HG02943 (cell line): ENCODE data around the gene CEP57L1.
"Not testable (repeated sequence)": the region's sequence is repeated elsewhere in the genome, so short reads cannot be mapped to it uniquely, and the experiment has no call there.

Experiments
- ATAC-seq: cut with Tn5 transposase; IDR thresholded peaks from one replicate; pipeline ENCODE4 v1.9.1; 2021; ENCODE audit warnings: mild to moderate bottlenecking, low read depth, moderate library complexity; ENCODE audit not compliant: unreplicated experiment

CEP57L1 gene

DNA sequence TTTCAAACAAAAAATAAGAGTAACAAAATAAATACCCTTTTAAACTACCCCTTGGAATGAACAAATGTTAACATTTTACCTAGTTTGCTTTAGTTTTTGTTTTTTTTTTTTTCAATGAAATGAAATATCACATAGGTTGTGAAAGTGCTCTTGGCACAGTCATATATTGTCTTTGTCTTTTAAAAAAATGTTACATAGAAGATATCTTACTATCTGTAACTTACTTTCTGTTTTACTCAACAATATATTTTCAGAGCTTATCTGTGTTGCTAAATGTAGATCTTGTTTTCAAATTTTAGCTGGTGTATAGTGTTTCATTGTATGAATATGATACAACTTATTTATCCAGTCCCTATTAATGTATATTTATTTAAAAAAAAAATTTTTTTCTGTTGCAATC is 8.6 kb downstream of the CEP57L1 start:
- no peak for ATAC-seq

DNA sequence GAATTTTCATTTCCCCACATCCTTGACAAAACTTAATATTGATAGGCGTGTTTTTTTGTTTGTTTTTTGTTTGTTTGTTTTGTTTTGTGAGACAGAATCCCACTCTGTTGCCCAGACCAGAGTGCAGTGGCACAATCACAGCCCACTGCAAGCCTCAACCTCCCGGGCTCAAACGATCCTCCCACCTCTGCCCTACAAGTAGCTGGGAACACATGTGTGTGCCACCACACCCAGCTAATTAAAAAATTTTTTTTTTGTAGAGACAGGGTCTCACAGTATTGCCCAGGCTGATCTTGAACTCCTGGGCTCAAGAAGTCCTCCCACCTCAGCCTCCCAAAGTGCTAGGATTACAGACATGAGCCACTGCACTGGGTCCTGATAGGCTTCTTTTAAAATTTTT is 9.2 kb downstream of the CEP57L1 start:
- no peak for ATAC-seq

DNA sequence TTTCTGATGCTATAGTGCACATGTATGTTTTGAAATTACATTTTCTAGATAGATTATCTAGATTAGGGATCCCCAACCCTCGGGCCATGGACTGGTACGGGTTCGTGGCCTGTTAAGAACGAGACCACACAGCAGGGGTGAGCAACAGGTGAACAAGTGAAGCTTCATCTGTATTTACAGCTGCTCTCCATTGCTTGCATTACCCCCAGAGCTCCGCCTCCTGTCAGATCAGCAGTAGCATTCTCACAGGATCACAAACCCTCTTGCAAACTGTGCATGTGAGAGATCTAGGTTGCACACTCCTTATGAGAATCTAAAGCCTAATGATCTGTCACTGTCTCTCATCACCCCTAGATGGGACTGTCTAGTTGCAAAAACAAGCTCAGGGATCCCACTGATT is 10.4 kb downstream of the CEP57L1 start:
- no peak for ATAC-seq

DNA sequence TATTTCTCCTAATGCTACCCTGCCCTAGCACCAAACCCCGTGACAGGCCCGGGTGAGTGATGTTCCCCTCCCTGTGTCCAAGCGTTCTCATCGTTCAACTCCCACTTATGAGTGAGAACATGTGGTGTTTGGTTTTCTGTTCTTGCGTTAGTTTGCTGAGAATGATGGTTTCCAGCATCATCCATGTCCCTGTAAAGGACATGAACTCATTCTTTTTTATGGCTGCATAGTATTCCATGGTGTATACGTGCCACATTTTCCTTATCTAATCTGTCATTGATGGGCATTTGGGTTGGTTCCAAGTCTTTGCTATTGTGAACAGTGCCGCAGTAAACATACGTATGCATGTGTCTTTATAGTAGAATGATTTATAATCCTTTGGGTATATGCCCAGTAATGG is 14.4 kb downstream of the CEP57L1 start:
- ATAC-seq, result not testable (repeated sequence)

DNA sequence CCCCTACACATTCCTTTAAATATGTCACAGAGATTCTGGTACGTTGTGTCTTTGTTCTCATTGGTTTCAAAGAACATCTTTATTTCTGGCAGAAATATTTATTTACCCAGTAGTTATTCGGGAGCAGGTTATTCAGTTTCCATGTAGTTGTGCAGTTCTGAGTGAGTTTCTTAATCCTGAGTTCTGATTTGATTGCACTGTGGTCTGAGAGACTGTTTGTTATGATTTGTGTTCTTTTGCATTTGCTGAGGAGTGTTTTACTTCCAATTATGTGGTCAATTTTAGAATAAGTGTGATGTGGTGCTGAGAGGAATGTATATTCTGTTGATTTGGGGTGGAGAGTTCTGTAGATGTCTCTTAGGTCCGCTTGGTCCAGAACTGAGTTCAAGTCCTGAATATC is 17.4 kb downstream of the CEP57L1 start:
- ATAC-seq, result not testable (repeated sequence)

DNA sequence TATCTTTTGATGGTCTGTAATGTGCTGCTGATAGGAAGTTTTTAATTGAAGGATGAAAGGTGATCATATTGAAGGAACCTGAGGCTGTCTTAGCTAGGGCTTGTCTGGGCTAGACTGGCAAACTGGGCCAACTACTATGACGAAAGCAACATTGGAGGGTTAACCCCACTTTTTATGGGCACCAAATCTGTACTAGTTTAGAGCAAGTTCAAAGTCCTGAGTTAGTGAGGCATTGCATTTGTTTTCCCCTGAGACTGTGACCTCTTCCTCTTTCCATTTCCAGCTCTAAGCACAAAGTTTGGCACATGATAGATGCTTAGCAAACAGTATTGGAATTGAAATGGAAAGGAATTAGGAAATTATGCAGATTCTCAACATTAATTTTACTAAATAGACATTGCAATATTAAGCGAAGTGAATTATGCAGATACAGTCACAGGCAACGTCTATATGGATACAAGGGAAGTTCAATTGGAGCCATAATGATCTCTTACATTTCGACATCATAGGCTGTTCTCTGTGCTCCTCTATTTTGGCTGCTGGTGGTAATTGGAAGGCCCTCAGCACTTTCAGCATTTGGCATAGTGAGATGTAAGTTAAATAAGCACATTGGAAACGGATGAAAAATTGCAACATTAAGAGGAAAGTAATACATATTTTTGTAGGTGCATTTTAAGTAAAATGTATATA is 22.2 kb downstream of the CEP57L1 start:
- ATAC-seq, result peak; percentile 88

DNA sequence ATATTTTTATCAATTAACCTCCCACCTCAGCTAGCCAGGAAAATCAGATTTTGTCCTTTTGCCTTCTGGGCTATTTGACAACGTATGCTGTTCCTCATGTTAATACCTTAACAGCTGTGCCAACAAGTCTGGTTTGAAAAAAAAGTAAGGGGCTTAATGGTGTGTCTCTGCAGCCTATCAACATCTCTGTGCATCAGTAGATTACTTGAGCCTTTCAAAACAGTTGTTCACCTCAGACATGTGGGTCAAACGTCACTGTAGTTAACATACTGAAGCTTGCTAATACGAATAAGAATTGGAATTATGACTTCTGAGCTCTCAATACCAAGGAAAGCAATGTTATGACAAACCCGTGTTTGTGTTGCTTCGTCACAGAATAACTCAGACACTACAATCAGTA is 23.0 kb downstream of the CEP57L1 start:
- no peak for ATAC-seq

DNA sequence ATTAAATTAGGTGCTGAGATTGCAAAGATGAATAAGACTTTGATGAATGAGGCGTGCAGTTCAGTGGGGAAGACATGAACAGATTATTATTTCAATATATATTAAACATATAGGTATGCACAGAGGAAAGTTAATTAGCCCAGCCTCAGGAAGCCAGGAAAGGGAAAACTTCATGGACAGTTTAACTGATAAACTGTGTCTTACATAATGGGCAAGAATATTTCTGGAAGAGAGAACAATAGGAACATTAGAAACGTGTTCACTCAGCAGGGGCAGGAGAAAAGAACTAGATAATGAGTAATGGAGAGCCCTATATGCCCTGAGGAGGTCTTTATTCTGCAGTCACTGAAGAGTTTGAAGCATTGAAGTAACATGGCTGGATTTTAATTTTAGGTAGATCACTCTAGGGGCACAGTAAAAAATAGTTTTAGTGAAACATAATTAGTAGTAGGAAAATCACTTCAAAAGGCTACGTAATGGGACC is 23.6 kb downstream of the CEP57L1 start:
- ATAC-seq, result no peak

DNA sequence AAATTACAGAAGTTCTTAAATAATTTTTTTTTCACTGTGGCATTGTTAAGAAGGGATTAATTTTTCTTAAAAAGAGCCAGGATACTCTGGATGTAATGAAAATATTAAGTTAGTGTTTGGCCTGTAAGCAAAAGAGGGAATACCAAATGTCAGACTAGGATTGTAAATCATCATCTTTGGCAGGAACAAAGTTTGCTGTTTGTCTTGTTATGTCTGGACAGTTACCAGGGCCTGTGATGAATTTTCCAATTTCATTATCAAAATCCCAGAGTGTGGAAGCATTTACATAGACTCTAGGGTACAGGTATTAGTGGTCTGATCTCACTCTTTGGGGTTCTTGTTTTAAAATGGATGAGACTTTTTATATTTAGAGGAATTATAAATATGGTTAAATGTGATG is 26.1 kb downstream of the CEP57L1 start:
- ATAC-seq, result no peak

DNA sequence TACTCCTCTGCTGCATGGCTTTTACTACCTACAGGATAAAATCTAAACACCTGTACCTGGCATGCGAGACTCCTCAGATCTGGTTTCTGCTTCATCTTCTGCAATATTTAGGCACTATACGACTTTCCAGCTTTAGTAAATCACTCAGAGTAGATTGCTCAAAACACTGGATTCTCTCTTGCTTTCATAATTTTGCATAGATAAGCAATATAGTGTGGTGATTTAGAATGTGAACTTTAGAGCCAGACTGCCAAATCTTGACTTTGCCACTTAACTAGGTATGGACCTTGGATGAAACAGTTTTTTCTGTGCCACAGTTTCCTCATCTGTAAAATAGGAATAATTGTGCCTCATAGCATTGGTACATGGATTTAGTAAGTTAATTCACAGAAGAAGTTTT is 28.9 kb downstream of the CEP57L1 start:
- no peak for ATAC-seq

DNA sequence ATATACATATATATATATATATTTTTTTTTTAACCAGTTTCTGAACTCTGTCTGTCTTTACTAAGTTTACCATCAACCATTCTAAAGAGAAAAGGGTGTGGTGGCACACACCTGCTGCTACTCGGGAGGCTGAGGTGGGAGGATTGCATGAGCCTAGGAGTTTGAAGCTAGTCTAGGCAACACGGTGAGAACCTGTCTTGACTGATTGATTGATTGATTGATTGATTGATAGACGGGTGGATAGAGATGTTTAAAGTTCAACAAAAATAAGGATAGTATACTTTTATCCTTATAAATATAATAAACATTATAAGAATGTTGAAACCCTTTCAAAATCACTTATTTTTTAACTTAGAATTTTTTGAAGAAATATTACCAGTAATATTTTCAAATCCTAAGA is 30.2 kb downstream of the CEP57L1 start:
- no peak for ATAC-seq

DNA sequence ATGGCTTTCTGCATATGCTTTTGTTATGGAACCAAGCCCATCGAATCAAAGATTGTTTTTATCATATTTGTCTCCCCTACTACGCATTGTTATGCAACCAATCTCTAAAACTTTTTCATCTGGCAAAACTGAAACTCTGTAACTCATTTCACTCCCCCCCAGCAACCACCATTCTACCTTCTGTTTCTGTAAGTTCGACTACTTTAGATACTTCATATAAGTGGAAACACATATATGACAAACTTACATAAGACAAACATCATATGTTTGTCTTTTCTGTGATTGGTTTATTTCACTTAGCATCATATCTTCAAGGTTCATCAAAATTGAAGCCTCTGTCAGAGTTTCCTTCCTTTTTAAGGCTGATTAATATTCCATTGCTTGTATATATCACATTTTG is 34.8 kb downstream of the CEP57L1 start:
- ATAC-seq, result no peak

DNA sequence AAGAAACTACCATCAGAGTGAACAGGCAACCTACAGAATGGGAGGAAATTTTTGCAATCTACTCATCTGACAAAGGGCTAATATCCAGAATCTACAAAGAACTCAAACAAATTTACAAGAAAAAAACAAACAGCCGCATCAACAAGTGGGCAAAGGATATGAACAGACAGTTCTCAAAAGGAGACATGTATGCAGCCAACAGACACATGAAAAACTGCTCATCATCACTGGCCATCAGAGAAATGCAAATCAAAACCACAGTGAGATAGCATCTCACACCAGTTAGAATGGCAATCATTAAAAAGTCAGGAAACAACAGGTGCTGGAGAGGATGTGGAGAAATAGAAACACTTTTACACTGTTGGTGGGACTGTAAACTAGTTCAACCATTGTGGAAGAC is 40.3 kb downstream of the CEP57L1 start:
- not testable (repeated sequence) for ATAC-seq

DNA sequence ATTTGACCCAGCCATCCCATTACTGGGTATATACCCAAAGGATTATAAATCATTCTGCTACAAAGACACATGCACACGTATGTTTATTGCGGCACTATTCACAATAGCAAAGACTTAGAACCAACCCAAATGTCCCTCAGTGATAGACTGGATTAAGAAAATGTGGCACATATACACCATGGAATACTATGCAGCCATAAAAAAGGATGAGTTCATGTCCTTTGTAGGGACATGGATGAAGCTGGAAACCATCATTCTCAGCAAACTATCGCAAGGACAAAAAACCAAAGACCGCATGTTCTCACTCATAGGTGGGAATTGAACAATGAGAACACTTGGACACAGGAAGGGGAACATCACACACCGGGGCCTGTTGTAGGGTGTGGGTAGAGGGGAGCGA is 40.7 kb downstream of the CEP57L1 start:
- not testable (repeated sequence) for ATAC-seq

DNA sequence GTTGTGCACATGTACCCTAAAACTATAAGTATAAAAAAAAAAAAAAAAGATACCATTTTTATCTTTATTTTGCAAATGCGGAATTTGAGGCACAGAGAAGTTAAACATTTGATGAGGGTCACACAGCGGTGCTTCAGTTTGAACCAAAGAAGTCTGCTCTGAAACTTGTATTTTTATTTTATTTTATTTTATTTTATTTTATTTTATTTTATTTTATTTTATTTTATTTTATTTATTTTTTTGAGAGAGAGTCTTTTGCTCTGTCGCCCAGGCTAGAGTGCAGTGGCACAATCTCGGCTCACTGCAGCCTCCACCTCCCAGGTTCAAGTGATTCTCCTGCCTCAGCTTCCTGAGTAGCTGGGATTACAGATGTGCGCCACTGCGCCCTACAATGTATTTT is 41.2 kb downstream of the CEP57L1 start:
- not testable (repeated sequence) for ATAC-seq

DNA sequence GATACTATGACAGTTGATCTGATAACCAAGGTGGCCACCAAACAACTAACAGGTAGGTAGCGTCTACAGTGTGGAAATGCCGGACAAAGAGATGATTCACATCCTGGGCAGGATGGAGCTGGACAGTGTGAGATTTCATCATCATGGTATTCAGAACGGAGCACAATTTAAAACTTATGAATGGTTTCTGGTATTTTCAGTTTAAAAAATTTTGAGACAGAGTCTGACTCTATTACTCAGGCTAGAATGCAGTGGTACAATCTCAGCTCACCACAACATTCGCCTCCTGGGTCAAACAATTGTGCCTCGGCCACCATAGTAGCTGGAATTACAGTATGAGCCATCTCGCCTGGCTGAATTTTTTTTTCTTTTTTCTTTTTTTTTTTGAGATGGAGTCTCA is 43.8 kb downstream of the CEP57L1 start:
- no peak for ATAC-seq

DNA sequence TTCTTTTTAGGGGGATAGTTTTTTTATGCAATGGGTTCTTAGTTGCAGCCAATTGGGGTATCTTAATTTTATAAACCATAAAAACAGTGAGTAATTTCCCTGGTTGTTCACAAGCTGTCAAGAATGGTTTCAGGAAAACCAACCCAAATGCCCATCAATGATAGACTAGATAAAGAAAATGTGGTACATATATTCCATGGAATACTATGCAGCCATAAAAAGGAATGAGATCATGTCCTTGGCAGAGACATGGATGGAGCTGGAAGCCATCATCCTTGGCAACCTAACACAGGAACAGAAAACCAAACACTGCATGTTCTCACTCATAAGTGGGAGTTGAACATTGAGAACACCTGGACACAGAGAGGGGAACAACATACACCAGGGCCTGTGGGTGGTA is 46.8 kb downstream of the CEP57L1 start:
- not testable (repeated sequence) for ATAC-seq

DNA sequence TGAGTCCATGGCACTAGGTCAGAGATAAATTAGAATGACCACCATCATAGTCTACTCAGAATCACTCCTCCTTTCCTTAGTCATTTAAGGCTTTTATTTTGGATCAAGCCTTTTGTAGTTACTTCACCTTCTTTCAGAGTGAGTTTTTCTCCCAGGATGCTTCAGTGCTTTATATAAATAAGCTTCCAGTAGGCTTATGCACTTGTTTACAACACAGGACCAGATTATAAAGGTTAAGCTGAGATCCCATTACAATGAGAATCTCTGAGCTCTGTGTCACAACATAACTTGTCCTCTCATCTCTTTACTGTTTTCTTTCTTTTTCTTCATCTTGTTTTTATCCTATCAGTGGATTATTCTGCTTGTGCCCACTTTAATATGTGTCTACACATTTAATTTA is 47.9 kb downstream of the CEP57L1 start:
- ATAC-seq, result no peak

DNA sequence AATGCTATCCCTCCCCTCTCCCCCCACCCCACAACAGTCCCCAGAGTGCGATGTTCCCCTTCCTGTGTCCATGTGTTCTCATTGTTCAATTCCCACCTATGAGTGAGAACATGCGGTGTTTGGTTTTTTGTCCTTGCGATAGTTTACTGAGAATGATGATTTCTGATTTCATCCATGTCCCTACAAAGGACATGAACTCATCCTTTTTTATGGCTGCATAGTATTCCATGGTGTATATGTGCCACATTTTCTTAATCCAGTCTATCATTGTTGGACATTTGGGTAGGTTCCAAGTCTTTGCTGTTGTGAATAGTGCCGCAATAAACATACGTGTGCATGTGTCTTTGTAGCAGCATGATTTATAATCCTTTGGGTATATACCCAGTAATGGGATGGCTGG is 52.9 kb downstream of the CEP57L1 start:
- ATAC-seq, result not testable (repeated sequence)

DNA sequence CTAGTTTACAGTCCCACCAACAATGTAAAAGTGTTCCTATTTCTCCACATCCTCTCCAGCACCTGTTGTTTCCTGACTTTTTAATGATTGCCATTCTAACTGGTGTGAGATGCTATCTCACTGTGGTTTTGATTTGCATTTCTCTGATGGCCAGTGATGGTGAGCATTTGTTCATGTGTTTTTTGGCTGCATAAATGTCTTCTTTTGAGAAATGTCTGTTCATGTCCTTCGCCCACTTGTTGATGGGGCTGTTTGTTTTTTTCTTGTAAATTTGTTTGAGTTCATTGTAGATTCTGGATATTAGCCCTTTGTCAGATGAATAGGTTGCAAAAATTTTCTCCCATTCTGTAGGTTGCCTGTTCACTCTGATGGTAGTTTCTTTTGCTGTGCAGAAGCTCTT is 53.4 kb downstream of the CEP57L1 start:
- ATAC-seq, result not testable (repeated sequence)

DNA sequence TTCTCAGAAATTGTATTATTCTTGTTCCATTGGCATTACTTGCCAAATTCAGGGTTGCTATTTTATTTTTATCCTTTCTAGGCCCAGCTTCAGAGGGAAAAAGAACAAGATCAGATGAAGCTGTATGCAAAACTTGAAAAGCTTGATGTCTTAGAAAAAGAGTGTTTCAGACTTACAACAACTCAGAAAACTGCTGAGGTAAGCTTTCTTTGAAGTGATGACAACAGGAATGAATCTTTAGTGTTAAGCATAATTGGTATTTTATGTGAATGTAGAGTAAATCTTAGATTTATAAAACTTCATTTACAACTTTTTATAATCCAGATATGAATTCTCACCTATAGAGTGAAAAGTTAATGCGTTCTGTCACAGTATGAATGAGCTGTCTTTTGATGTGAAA is 58.4 kb downstream of the CEP57L1 start:
- no peak for ATAC-seq

DNA sequence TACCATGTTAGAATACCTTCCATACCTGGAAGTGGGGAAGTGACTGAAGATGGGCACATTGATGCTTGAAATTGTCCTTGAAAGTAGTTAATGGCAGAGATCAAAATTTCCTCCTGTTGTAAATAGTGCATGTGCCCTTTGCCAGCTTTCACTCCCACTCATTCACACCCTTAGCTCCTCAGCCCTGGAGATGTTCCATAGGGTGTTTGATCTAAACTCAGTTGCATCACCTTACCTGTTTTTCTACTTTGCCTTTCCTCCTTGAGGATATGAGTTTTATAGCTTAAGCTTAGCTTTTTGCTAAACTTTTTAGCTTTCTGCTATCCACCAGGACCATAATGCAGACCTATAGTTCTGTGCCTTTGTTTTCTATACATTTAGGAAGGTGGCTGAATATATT is 69.0 kb downstream of the CEP57L1 start:
- ATAC-seq, result no peak
